Superior temporal gyrus (tissue), 1 donor: Measurements from ENCODE around the gene PLLP.
A peak's percentile ranks its signal among the peaks of the same experiment; 100 is the strongest.

Source experiments
- DNase-seq: peaks from one replicate; pipeline ENCODE4 v3.0.0-alpha.2; 2016; ENCODE audit errors: extremely low spot score

Gene PLLP

GRCh38 chr16:57256601-57257395, 27.7 kb downstream of the PLLP start:
- no peak for DNase-seq

GRCh38 chr16:57255686-57256415, 28.6 kb downstream of the PLLP start:
- no peak for DNase-seq

DNA sequence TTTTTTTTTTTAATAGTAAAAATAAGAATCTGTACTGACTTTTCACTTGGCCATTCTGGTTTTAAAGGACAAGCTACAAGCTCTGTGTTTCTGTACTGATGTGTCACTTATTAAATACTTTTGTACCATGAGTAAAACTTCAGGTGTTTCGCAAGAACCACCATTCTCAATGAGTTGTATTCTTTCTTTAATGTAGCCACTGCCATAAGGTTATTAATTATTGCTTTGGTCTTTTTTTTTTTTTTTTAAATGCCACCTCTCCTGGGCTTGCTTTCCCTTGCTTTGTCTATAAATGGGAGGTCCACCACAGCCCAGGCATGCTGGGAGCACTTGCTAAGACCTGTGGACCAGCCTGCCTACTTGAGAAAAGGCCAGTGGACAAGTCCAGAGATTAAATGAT, 31.0 kb downstream of the PLLP start:
- no peak for DNase-seq

DNA sequence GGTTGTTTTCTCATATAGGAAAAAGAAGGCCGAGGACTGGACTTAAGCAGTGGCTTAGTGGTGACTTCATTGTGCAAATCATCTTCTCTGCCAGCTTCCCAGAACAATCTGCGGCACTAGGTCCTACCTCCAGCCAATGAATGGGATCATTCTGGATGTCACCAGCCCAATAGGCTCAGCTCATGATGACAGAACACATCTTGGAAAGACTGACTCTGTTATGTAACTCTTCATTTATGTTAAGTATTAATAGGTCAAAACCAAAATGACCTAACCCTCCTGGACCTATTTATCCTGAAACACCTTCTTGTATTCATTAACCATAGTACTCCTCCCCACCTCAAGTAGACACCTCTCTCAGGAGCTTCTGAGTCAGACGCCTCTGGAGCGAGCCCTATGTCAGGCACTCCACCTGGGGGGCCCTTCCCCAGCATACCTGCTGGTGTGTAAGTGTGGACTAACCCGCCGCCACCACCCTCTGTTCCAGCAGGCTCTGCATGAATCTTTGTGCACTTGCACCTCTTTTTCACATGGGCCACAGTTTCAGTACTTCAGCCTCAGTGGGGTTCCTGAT, 32.2 kb downstream of the PLLP start:
- no peak for DNase-seq

- DNase-seq, result no peak
Measured at GRCh38 chr16:57251352-57251751, 33.1 kb downstream of the PLLP start.

GRCh38 chr16:57245472-57246113, 38.9 kb downstream of the PLLP start:
- DNase-seq, result peak; percentile 52

- peak; percentile 96 for DNase-seq
Measured at GRCh38 chr16:57244767-57245471, 39.6 kb downstream of the PLLP start, which contains the start of gene ARL2BP. TSS of gene ARL2BP (plus strand) at chr16:57245259. CDS start at chr16:57245368, 109 bp downstream.

DNA sequence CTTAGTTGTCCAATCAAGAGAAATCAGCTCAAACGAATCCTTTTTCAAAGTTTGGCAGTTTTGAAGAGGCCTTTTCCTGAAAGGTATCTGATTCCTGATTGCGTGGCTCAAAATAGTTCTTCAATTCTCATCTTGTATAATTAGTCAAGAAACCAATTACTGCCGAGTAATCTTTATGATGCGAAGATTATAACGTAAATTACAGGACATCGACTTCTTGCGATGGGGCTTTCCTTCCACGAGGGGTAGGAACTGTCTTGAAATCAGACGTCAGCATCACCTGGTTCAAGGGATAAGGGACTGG, 40.1 kb downstream of the PLLP start:
- no peak for DNase-seq

- no peak for DNase-seq
Measured at GRCh38 chr16:57242650-57243049, 41.8 kb downstream of the PLLP start.

GRCh38 chr16:57240851-57241250, 43.6 kb downstream of the PLLP start:
- DNase-seq, result no peak

GRCh38 chr16:57239107-57239506, 45.4 kb downstream of the PLLP start:
- DNase-seq, result no peak

DNA sequence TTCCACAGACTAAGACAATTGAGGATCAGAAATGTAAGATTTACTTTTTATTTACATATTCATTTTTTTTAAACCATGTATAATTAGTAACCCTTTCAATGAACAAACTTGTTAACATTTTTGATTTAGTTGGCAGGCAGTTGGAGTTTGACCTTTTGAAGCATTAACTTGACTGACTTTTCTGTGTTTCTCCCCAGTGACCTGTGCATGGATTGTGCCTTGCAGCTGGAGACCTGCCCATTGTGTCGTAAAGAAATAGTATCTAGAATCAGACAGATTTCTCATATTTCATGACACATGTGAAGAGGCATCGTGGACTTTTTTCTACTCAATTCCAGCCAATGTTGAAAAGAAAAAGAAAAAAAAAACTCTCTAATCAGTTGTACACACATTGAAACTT, 45.8 kb downstream of the PLLP start:
- DNase-seq, result no peak

DNA sequence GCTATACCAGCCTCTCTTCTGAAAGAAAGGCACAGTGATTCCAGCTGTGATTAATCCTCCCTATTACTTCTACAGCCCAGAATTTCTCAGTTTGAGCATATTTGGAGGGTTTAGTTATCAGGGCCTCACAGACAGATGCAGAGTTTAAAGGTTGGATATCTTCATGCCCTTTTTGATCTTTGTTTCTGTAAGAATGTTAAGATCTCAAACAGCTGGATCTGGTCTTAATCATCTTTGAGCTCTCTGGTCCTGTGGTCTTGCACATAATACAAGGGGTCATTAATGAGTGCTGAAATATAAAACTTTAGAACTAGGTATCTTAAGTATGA, 48.5 kb downstream of the PLLP start:
- DNase-seq, result no peak

- no peak for DNase-seq
Measured at GRCh38 chr16:57235128-57236021, 49.1 kb downstream of the PLLP start.

DNA sequence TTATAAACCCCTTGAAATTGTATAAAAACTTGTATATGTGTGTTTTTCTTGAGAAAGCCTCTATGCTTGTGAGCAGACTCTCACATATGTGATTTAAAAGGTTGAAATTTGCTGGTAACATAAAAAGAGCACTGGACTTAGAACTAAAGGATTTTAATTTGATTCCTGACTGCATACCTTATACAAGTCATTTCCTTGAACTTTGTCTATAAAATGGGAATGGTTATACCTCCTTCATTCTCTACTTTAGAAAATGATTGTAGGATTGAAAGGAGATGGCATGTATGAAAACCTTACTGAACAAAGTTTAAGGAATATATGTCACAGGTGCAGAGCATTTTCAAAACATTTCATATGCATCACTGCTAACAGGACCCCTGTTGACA, 49.8 kb downstream of the PLLP start:
- DNase-seq, result no peak

- DNase-seq, result no peak
Measured at GRCh38 chr16:57233944-57234706, 50.3 kb downstream of the PLLP start.

DNA sequence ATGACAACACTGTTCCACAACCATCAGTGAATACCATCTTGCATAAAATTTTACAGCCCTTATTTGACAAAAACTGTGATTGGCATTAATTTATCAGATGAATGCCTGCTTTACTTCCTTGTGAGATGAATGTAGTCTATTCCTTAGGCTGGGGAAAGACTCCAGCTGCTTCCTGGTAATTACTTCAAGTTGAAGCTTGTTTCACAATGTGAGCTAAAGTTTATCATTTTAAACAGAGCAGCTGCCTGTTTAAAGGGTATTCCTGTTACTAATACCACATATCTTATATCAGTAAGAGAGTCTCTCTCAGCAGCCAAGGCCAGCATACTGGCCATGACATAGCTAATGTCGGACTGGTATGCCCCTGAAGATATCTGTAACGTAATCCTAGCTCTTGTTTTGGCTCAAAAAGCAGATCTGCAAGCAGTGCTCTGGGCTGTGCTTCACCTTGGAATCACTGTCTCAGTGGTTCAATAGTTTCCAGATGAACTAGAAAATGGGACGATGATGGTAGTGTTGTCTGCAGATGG, 52.6 kb downstream of the PLLP start:
- DNase-seq, result no peak

DNA sequence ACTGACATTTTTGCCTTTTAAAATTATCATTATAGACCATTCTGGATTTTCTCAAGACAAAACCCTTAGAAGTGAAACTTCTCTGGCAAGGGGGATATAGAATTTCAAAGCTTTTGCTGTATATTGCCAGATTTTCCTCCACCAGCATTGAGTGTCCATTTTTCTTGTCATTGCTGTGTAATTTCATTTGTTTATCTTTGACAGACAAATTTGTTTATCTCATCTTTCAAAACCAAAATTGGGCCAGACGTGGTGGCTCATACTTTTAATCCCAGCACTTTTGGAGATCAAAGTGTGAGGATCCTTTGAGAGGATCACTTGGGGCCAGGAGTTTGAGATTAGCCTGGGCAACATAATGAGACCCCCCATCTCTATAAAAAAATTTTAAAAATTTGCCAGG, 55.4 kb downstream of the PLLP start:
- DNase-seq, result no peak

- no peak for DNase-seq
Measured at GRCh38 chr16:57226701-57227621, 57.5 kb downstream of the PLLP start.
